Measurements from ENCODE around the gene MYMX. TPM values are rescaled to one million over a fixed set of nuclear protein-coding genes. Genes with fewer than 3 reads are reported as not detected.
A peak's percentile ranks its signal among the peaks of the same experiment; 100 is the strongest.

Gene MYMX
- total and polyA plus RNA-seq, 2 of the 13 experiments (the other 11 are each of a cell fraction or from before 2014, with no cell fraction given) = not detected

GRCh38 chr6:44246663-44247337, 30.1 kb downstream of the MYMX start, which contains the start of gene HSP90AB1 (continued):
- TF ChIP-seq, protein P1, sequence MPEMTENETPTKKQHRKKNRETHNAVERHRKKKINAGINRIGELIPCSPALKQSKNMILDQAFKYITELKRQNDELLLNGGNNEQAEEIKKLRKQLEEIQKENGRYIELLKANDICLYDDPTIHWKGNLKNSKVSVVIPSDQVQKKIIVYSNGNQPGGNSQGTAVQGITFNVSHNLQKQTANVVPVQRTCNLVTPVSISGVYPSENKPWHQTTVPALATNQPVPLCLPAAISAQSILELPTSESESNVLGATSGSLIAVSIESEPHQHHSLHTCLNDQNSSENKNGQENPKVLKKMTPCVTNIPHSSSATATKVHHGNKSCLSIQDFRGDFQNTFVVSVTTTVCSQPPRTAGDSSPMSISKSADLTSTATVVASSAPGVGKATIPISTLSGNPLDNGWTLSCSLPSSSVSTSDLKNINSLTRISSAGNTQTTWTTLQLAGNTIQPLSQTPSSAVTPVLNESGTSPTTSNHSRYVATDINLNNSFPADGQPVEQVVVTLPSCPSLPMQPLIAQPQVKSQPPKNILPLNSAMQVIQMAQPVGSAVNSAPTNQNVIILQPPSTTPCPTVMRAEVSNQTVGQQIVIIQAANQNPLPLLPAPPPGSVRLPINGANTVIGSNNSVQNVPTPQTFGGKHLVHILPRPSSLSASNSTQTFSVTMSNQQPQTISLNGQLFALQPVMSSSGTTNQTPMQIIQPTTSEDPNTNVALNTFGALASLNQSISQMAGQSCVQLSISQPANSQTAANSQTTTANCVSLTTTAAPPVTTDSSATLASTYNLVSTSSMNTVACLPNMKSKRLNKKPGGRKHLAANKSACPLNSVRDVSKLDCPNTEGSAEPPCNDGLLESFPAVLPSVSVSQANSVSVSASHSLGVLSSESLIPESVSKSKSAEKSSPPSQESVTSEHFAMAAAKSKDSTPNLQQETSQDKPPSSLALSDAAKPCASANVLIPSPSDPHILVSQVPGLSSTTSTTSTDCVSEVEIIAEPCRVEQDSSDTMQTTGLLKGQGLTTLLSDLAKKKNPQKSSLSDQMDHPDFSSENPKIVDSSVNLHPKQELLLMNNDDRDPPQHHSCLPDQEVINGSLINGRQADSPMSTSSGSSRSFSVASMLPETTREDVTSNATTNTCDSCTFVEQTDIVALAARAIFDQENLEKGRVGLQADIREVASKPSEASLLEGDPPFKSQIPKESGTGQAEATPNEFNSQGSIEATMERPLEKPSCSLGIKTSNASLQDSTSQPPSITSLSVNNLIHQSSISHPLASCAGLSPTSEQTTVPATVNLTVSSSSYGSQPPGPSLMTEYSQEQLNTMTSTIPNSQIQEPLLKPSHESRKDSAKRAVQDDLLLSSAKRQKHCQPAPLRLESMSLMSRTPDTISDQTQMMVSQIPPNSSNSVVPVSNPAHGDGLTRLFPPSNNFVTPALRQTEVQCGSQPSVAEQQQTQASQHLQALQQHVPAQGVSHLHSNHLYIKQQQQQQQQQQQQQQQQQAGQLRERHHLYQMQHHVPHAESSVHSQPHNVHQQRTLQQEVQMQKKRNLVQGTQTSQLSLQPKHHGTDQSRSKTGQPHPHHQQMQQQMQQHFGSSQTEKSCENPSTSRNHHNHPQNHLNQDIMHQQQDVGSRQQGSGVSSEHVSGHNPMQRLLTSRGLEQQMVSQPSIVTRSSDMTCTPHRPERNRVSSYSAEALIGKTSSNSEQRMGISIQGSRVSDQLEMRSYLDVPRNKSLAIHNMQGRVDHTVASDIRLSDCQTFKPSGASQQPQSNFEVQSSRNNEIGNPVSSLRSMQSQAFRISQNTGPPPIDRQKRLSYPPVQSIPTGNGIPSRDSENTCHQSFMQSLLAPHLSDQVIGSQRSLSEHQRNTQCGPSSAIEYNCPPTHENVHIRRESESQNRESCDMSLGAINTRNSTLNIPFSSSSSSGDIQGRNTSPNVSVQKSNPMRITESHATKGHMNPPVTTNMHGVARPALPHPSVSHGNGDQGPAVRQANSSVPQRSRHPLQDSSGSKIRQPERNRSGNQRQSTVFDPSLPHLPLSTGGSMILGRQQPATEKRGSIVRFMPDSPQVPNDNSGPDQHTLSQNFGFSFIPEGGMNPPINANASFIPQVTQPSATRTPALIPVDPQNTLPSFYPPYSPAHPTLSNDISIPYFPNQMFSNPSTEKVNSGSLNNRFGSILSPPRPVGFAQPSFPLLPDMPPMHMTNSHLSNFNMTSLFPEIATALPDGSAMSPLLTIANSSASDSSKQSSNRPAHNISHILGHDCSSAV (CRISPR knock-in tag; IDR thresholded peaks at IDR 0.05; ENCODE audit: borderline replicate concordance) = no peak; the same call in 1 of the 2 replicates
- TF ChIP-seq FOXK1 (CRISPR knock-in tag; IDR thresholded peaks at IDR 0.05; ENCODE audit: borderline replicate concordance, low read depth) (peak; percentile 68; the same call in 1 of the 2 replicates), GZF1 (CRISPR knock-in tag; IDR thresholded peaks at IDR 0.05) (no peak; the same call in 1 of the 2 replicates), FLYWCH1 (CRISPR knock-in tag; IDR thresholded peaks at IDR 0.05) (no peak), ZNF34 (CRISPR knock-in tag; IDR thresholded peaks at IDR 0.05; ENCODE audit: borderline replicate concordance) (peak; percentile 56; the same call in 1 of the 2 replicates), POLR2G (IDR thresholded peaks at IDR 0.05; ENCODE audit: low read depth, low read length) (peak; percentile 100), PRDM15 (CRISPR knock-in tag; IDR thresholded peaks at IDR 0.05) (no peak), CBX1 (IDR thresholded peaks at IDR 0.05; ENCODE audit: low read depth) (peak; percentile 79), SNRNP70 (IDR thresholded peaks at IDR 0.05; ENCODE audit: low read depth, low read length) (no peak), IKZF5 (CRISPR knock-in tag; IDR thresholded peaks at IDR 0.05) (no peak; the same call in 1 of the 2 replicates), RBM22 (optimal IDR thresholded peaks at IDR 0.05; ENCODE audit: low read length) (peak; percentile 88), ZNF354B (CRISPR knock-in tag; IDR thresholded peaks at IDR 0.05) (no peak), SRY (CRISPR knock-in tag; IDR thresholded peaks at IDR 0.05) (peak; percentile 93)
- TF ChIP-seq, protein P2, sequence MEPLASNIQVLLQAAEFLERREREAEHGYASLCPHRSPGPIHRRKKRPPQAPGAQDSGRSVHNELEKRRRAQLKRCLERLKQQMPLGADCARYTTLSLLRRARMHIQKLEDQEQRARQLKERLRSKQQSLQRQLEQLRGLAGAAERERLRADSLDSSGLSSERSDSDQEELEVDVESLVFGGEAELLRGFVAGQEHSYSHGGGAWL (CRISPR knock-in tag; IDR thresholded peaks at IDR 0.05) = no peak; the same call in 1 of the 2 replicates
